HFF-Myc (cell line): Measurements from ENCODE around the gene IPO11.

Experiments used
- DNase-seq: peaks from one replicate; pipeline ENCODE4 v3.0.0-alpha.2; 2011; ENCODE audit warnings: low read depth; ENCODE audit errors: extremely low read depth
- H3K4me3 ChIP-seq: replicated peaks from 2 replicates; pipeline ENCODE4 v1.5.1; 2011; ENCODE audit warnings: low read depth, mild to moderate bottlenecking, control low read depth, low read length
- TF ChIP-seq, protein P1 (sequence below): IDR thresholded peaks from 2 replicates; pipeline ENCODE4 v1.5.1; 2012; ENCODE audit warnings: mild to moderate bottlenecking, low read depth, low read length, control low read depth; ENCODE audit errors: missing control alignments

IPO11 gene

DNA sequence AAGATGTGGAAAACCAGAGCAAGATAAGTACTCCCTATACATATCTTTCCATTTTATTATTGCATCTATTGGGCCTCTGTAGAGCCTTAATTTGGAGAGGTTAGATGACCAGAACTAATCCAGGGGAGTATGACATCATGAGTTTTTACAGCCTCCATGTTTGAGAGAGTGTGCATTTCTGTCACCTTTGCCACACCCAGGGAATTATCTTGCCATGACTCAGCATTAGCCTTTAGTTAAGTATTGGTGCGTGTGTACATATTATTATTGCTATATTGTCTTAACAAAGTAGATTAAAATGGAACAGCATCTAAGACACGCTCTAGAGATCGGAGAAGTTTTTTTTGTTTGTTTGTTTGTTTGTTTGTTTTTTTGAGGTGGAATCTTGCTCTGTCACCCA is 36.5 kb upstream of the IPO11 start:
- DNase-seq = no peak

DNA sequence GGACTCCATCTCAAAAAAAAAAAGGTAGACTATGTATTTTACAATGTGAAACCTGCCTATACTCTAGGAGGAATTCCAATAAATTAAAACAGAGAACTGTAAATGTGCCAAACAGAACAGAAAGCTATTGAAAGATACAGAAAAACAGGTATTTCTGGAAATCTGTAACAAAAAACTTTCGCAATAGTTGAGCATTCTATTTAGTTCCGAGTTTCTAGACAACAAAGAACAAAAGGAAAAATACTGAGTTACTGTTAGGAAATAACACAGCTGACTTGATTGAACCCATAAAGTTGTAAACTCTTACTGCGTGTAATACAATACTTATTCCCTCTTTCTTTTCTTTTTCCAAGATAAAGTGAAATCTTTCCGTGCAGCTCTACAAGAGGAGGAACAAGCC is 27.4 kb upstream of the IPO11 start:
- TF ChIP-seq, protein P1, sequence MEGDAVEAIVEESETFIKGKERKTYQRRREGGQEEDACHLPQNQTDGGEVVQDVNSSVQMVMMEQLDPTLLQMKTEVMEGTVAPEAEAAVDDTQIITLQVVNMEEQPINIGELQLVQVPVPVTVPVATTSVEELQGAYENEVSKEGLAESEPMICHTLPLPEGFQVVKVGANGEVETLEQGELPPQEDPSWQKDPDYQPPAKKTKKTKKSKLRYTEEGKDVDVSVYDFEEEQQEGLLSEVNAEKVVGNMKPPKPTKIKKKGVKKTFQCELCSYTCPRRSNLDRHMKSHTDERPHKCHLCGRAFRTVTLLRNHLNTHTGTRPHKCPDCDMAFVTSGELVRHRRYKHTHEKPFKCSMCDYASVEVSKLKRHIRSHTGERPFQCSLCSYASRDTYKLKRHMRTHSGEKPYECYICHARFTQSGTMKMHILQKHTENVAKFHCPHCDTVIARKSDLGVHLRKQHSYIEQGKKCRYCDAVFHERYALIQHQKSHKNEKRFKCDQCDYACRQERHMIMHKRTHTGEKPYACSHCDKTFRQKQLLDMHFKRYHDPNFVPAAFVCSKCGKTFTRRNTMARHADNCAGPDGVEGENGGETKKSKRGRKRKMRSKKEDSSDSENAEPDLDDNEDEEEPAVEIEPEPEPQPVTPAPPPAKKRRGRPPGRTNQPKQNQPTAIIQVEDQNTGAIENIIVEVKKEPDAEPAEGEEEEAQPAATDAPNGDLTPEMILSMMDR = no peak
- DNase-seq = no peak
- H3K4me3 ChIP-seq = no peak overlapping the region

More for the DNA sequence above, 36.5 kb upstream of the IPO11 start:
- TF ChIP-seq, protein P1 = no peak
- no peak overlapping the region for H3K4me3 ChIP-seq

DNA sequence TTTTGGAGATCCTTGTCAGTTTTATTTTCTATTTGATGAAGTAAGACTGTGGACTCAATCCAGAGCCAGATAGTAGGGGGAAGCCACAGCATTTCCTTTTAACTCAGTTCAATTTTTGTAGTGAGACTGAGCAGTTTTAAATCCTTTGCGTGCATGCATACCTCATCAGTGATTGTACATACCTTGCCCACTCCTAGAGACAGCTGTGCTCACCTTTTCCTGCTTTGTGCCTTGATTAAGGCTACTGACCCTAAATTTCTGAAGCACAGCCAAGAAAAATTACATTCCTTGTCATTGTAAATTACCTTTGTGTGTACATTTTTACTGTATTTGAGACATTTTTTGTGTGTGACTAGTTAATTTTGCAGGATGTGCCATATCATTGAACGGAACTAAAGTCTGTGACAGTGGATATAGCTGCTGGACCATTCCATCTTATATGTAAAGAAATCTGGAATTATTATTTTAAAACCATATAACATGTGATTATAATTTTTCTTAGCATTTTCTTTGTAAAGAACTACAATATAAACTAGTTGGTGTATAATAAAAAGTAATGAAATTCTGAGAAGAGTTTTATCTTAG is 26.7 kb upstream of the IPO11 start:
- no peak overlapping the region for H3K4me3 ChIP-seq
- DNase-seq = no peak
- TF ChIP-seq, protein P1 = no peak

DNA sequence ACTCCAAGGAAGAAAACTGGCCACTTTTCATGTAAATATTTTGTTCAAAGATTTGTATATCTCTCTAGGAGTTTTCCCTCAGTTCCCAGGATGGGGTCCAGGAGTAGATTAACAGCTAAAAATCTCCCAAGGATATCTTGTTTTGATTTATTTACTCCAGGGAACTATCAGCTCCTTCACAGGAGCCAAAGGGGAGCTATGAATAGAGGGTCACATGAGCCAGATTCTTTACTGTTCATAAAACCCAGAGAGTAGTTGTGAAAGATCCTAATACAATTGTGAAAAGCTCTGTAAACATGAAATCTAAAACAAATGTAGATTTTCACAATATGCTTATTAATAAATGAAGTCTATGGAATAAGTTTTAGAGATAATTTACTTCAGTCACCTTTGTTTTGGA is 25.7 kb upstream of the IPO11 start:
- H3K4me3 ChIP-seq = no peak overlapping the region
- no peak for DNase-seq
- TF ChIP-seq, protein P1 = no peak

DNA sequence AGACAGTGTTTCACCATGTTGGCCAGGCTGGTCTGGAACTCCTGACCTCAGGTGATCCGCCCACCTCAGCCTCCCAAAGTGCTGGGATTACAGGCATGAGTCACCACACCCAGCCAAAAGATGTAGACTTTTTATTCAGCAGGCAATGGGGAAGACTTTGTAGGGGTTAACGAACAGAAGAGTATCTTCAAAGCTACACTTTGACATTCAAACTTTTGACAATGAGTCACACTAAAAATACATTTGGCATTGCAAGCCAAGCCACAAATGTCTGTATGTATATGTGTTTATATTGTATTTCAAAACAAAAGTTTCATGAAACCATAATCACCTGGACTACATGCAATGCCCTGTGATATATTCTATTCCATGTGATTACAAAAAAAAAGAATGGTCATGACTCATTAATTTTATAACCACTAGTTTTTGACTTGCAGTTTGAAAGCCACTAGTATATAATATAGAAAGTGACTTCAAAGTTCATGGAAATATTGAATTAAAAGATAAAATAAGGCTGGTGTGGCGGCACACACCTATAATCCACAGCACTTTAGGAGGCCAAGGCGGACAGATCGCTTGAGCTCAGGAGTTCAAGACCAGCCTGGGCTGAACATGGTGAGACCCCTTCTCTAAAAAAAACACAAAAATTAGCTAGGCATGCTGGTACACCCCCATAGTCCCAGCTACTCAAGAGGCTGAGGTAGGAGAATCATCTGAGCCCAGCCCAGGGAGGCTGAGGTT is 17.2 kb upstream of the IPO11 start:
- TF ChIP-seq, protein P1 = no peak
- DNase-seq = no peak
- H3K4me3 ChIP-seq = no peak overlapping the region

DNA sequence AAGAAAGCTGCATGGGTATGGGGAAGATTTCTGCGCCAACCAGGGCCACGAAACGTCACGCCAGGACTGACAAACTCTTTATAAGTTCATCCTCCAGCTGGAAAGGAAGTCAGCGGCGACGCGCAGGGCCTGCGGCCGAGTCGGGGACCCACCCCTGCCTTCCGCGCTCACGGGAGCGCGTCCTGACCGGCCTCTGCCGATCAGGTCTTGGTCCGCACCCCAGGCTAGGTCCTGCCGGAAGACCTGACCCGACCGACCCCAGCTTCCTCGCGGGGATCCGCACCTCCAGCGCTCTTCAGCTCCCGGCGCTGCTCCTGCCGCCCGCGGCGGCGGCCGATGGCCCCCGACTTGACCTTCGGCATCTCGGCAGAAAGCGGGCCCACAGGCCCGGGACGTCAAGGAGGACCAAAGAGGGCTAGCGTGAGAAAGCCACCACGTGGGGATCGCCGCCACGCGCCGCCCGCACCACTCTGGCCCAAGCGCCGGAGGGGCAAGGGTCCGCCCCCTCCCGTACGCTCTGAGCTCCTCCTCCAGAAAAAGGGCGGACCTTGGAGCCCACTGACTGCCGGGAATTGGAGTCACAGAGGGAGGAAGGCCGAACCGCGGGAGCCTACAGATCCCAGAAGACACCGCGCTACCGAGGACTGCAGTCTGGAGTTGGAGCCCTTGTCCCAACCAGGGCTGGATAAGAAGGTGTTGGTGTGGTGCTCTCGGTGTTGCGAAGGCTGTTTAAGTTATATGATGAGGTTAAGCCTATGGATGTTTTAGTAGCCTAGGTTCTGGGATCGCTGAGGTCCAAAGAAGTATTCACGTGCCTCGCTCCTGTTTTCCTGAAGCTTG is 8.9 kb upstream of the IPO11 start, which contains the start of gene DIMT1:
TSS of gene DIMT1 (minus strand) at position 495 of the 840 bp plus-strand sequence. CDS start at position 362, 133 bp downstream.
- peak within 1 kb of the TSS; percentile 97 for H3K4me3 ChIP-seq
- DNase-seq = peak; percentile 92
- TF ChIP-seq, protein P1 = no peak
